Osteoblast (primary cell): Measurements from ENCODE around the gene SDHA. TPM values are rescaled to one million over a fixed set of nuclear protein-coding genes. Genes with fewer than 3 reads are reported as not detected.
"Not testable (repeated sequence)": the region's sequence is repeated elsewhere in the genome, so short reads cannot be mapped to it uniquely, and the experiment has no call there.

Experiments
- DNase-seq: peaks from one replicate; pipeline ENCODE4 v3.0.0; 2011; ENCODE audit warnings: low spot score, mixed read lengths; ENCODE audit not compliant: insufficient read length; ENCODE audit errors: missing footprints
- H2AFZ ChIP-seq: 2 replicates; pipeline ENCODE4 v1.6.0; 2011; ENCODE audit warnings: mild to moderate bottlenecking, low read length
- H3K27ac ChIP-seq: 2 replicates; pipeline ENCODE4 v1.5.1; 2011; ENCODE audit warnings: mild to moderate bottlenecking, low read depth, low read length, moderate library complexity
- H3K27me3 ChIP-seq: 2 replicates; pipeline ENCODE4 v1.6.0; 2012; ENCODE audit warnings: mild to moderate bottlenecking, control low read depth, inconsistent platforms, low read length, moderate library complexity; ENCODE audit not compliant: insufficient read depth
- H3K36me3 ChIP-seq: 2 replicates; pipeline ENCODE4 v1.5.1; 2011; ENCODE audit warnings: mild to moderate bottlenecking, low read length, control low read depth, moderate library complexity; ENCODE audit not compliant: insufficient read depth
- H3K4me1 ChIP-seq: 2 replicates; pipeline ENCODE4 v1.5.1; 2011; ENCODE audit warnings: mild to moderate bottlenecking, low read length, control low read depth, moderate library complexity; ENCODE audit not compliant: insufficient read depth
- H3K4me2 ChIP-seq: 2 replicates; pipeline ENCODE4 v1.6.0; 2011; ENCODE audit warnings: mild to moderate bottlenecking, low read length; ENCODE audit not compliant: insufficient read depth
- H3K4me3 ChIP-seq: fragments of 200-600 bp; sonication (generic); 3 replicates; pipeline ENCODE4 v1.5.1; 2012; ENCODE audit warnings: mild to moderate bottlenecking, low read length, inconsistent platforms; ENCODE audit not compliant: insufficient read depth
- H3K79me2 ChIP-seq: 2 replicates; pipeline ENCODE4 v1.6.0; 2012; ENCODE audit warnings: mild to moderate bottlenecking, low read length, control low read depth, inconsistent platforms; ENCODE audit not compliant: insufficient read depth
- H3K9me3 ChIP-seq: 2 replicates; pipeline ENCODE4 v1.5.1; 2011; ENCODE audit warnings: low read depth, low read length, control low read depth
- H4K20me1 ChIP-seq: 2 replicates; pipeline ENCODE4 v1.6.0; 2012; ENCODE audit warnings: mild to moderate bottlenecking, low read length, control low read depth; ENCODE audit not compliant: insufficient read depth
- total RNA-seq: library from RNA; depleted of rRNA; stranded (reverse); fragments of >200 nt; gene quantifications from 2 replicates; pipeline ENCODE4 v1.2.3, GENCODE V29; 2012
- TF ChIP-seq, protein P1 (sequence below): IDR thresholded peaks from 2 replicates; pipeline ENCODE4 v1.5.1; 2011; ENCODE audit warnings: mild to moderate bottlenecking, low read depth, low read length, moderate library complexity; ENCODE audit errors: extremely low read depth

The SDHA gene
- total RNA-seq, 1 donor, result 83.6 TPM

DNA sequence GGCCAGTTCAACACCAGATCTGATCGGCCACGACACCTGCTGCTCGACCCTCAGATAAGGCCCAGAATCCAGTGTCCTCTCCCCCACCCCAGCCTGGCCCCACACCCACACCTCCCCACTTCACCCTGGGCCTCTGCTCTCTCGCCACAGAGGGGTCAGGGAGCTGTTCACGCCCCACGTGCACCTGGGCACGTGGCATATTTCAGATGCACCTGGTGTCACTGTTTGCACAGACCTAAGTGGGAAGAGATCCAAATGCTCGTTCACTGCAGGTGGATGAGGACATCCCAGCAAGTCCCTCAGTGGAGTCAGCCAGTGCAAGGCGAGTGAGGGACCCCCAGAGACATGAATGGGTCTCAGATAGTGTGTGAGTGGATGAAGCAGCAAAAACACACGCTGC, 78.1 kb downstream of the SDHA start:
- H3K4me3 ChIP-seq, H3K4me1 ChIP-seq, DNase-seq, H3K9me3 ChIP-seq, H3K27me3 ChIP-seq, H3K27ac ChIP-seq, H3K36me3 ChIP-seq, H3K4me2 ChIP-seq, H2AFZ ChIP-seq: not testable (repeated sequence)
- Histone ChIP-seq H3K79me2 (peaks cover 23% of the 10 kb centered on the region), H4K20me1 (peaks cover 39% of the 10 kb centered on the region)

DNA sequence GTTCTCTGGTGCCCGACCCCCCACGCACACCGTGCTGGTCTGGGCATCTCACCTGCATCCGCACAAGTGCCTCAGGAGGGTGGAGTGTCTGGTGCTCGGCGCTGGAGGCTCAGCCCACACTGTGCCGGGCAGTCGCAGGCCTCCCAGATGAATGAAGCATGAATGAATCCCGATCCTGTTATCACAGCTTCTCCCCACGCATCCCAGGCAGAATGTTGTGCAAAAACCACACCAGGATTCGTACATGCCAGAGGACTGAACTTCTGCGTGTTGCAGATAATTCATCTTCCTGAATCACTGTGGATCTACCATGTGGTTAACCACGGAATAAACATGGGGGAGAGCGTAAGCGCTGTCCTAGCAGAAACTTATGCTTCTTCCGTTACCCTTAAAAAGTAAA, 78.8 kb downstream of the SDHA start:
- peak overlapping the region; percentile 27 for H3K4me2 ChIP-seq

DNA sequence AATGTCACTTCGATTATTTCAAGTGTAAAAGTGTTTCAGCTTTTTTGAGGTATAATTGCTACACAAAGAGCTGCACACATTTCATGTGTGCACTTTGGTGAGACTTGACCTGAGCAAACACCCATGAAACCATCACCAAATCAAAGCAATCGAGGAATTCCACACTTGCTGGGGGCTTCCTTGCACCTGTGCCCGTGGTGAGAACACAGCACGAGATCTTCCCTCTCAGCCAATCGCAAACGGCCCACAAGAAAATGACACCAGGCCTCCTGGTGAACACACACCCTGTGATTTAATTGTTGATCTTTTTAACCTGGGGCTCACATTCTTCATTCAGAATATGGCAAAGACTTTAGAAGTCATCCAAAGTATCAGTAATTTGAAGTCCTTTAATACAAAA, 79.3 kb downstream of the SDHA start:
- peaks cover 27% of the 10 kb centered on the region for H3K79me2 ChIP-seq
- peak overlapping the region; percentile 27 for H3K4me2 ChIP-seq
- H3K9me3 ChIP-seq, H3K36me3 ChIP-seq, H3K4me1 ChIP-seq, H3K27me3 ChIP-seq, H2AFZ ChIP-seq, DNase-seq, H3K27ac ChIP-seq, H3K4me3 ChIP-seq: not testable (repeated sequence)
- H4K20me1 ChIP-seq, result peaks cover 45% of the 10 kb centered on the region

More for the DNA sequence above, 78.8 kb downstream of the SDHA start:
- not testable (repeated sequence) for H2AFZ ChIP-seq, H3K27ac ChIP-seq, H3K4me1 ChIP-seq, H3K4me3 ChIP-seq, H3K9me3 ChIP-seq, H3K36me3 ChIP-seq, H3K27me3 ChIP-seq
- DNase-seq, result peak; percentile 93
- peaks cover 24% of the 10 kb centered on the region for H3K79me2 ChIP-seq
- H4K20me1 ChIP-seq, result peaks cover 43% of the 10 kb centered on the region

DNA sequence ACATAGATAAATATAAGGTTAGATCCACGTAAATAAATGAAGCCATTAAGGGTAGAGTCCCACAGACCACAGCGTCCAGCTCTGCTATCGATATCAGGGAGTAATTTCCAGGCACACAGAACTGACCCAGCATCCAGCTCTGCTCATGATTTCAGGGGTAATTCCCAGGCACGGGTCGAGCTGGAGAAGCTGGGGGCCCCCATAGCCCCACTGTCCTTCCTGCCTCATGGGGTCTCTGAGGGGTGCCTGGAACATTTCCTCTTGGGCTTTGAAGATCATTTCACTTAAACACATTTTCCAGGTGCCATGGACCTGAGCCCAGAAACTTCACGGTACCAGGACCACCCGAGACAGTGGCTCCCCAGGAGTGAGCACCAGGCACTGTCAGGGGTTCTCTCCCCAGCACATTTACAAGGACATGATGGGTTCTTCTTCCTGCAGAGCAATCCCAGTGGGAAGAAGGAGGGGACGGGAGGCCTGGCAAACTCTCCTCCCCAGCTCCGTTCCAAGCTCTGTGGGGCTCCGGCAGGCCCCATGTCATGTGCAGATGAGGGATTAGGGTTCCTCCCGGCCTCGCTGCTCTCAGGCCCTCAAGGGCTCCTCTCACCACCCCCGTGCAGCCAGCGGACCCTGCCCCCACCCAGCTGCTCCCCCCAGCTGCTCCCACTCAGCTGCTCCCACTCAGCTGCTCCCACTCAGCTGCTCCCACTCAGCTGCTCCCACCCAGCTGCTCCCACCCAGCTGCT, 80.0 kb downstream of the SDHA start:
- H3K36me3 ChIP-seq, H3K4me2 ChIP-seq, H3K4me1 ChIP-seq, H2AFZ ChIP-seq, H3K27ac ChIP-seq, H3K9me3 ChIP-seq, H3K27me3 ChIP-seq, DNase-seq, H3K4me3 ChIP-seq: not testable (repeated sequence)
- H3K79me2 ChIP-seq, result peaks cover 26% of the 10 kb centered on the region
- H4K20me1 ChIP-seq, result peaks cover 45% of the 10 kb centered on the region

DNA sequence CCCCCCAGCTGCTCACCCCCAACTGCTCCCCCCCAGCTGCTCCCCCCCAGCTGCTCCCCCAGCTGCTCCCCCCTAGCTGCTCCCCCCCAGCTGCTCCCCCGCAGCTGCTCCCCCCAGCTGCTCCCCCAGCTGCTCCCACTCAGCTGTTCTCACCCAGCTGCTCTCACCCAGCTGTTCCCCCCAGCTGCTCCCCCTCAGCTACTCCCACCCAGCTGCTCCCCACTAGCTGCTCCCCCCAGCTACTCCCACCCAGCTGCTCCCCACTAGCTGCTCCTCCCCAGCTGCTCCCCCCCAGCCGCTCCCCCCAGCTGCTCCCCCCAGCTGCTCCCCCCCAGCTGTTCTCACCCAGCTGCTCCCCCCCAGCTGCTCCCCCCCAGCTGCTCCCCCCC, 80.6 kb downstream of the SDHA start:
- no peak for DNase-seq
- TF ChIP-seq, protein P1, sequence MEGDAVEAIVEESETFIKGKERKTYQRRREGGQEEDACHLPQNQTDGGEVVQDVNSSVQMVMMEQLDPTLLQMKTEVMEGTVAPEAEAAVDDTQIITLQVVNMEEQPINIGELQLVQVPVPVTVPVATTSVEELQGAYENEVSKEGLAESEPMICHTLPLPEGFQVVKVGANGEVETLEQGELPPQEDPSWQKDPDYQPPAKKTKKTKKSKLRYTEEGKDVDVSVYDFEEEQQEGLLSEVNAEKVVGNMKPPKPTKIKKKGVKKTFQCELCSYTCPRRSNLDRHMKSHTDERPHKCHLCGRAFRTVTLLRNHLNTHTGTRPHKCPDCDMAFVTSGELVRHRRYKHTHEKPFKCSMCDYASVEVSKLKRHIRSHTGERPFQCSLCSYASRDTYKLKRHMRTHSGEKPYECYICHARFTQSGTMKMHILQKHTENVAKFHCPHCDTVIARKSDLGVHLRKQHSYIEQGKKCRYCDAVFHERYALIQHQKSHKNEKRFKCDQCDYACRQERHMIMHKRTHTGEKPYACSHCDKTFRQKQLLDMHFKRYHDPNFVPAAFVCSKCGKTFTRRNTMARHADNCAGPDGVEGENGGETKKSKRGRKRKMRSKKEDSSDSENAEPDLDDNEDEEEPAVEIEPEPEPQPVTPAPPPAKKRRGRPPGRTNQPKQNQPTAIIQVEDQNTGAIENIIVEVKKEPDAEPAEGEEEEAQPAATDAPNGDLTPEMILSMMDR, result no peak
- no peak overlapping the region for H3K4me3 ChIP-seq
- no peaks in the 10 kb centered on the region for H3K27me3 ChIP-seq
- no peak overlapping the region for H3K4me2 ChIP-seq
- no peak overlapping the region for H3K27ac ChIP-seq
- H3K9me3 ChIP-seq, result no peaks in the 10 kb centered on the region
- peaks cover 30% of the 10 kb centered on the region for H3K79me2 ChIP-seq
- peaks cover 50% of the 10 kb centered on the region for H4K20me1 ChIP-seq
- H3K4me1 ChIP-seq, result peaks cover 9% of the 10 kb centered on the region
- H2AFZ ChIP-seq, result no peak overlapping the region
- H3K36me3 ChIP-seq, result no peaks in the 10 kb centered on the region

DNA sequence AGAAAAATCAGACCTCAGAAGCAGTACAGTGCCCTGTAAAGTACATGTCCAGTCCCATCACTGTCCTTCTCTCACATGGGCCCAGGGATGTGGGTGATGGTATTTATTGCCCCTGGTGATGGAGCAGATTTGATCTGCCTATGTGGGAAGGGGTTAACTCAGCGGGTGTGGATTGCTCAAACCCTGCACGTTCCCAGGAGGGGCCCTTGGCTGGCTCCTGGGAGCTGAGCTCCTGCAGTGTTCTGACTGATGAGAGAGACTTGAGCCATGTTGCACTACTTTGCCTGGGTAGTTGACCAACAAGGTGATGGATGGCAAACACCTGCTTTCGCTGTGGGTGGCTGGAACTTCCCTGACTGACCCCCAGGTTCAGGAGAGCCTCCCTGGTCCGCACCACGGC, 81.8 kb downstream of the SDHA start:
- not testable (repeated sequence) for H3K36me3 ChIP-seq, H3K27ac ChIP-seq, H3K27me3 ChIP-seq, H3K9me3 ChIP-seq, H3K4me1 ChIP-seq, DNase-seq, H2AFZ ChIP-seq, H3K4me3 ChIP-seq, H3K4me2 ChIP-seq
- Histone ChIP-seq H3K79me2 (peaks cover 30% of the 10 kb centered on the region), H4K20me1 (peaks cover 51% of the 10 kb centered on the region)

DNA sequence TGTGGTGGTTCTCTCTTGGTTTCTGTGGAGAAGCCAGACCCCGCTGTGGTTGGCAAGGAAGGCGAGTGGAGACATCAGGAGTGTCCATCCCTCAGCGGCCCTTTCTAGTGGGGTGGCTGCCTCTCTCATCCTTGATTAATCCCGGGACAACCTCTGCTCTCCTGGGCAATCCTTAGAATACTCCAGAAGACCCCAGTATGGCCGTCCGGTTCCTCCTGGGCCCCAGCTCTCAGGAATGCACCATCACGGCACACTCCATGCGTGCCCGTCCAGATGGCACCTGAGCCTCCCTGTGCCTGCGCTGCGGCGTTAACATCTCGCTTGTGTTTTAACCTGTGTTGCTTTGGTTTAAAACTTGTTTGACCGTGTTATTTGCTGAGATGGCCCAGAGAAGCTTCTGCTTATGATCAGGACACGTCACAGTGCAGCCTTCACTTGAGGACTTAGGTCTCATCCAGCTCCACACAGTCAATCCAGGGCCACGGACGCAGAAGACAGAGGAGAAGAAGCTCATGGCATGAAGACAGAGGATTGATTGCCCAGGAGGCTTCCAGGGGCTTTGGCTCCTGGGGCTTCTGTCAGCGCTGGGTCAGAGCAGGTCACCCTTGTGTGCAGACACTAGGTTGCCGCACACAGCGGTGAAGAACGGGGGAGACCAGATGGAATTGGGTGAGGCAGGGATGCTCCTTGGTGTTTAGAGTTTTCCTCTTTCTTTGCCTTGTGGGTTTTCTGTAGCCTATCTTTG, 82.7 kb downstream of the SDHA start:
- Histone ChIP-seq H3K79me2 (peaks cover 38% of the 10 kb centered on the region), H4K20me1 (peaks cover 57% of the 10 kb centered on the region)
- not testable (repeated sequence) for H3K4me2 ChIP-seq, DNase-seq, H3K9me3 ChIP-seq, H2AFZ ChIP-seq, H3K36me3 ChIP-seq, H3K27ac ChIP-seq, H3K4me3 ChIP-seq, H3K27me3 ChIP-seq, H3K4me1 ChIP-seq

DNA sequence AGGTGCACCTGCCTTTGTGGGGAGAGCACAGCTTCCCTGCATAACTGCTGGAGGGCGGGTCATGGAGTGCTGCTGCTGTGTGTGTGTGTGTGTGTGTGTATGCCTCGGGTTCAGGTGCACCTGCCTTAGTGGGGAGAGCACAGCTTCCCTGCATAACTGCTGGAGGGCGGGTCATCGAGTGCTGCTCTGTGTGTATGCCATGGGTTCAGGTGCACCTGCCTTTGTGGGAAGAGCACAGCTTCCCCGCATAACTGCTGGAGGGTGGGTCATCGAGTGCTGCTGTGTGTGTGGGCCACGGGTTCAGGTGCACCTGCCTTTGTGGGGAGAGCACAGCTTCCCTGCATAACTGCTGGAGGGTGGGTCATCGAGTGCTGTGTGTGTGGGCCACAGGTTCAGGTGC, 84.3 kb downstream of the SDHA start:
- H3K4me1 ChIP-seq, H3K27me3 ChIP-seq, H2AFZ ChIP-seq, H3K4me3 ChIP-seq, H3K4me2 ChIP-seq, H3K27ac ChIP-seq, DNase-seq, H3K9me3 ChIP-seq, H3K36me3 ChIP-seq: not testable (repeated sequence)
- H4K20me1 ChIP-seq, result peaks cover 51% of the 10 kb centered on the region
- H3K79me2 ChIP-seq, result peaks cover 46% of the 10 kb centered on the region
